ENCODE data around the gene ZDHHC19.

The ZDHHC19 gene

DNA sequence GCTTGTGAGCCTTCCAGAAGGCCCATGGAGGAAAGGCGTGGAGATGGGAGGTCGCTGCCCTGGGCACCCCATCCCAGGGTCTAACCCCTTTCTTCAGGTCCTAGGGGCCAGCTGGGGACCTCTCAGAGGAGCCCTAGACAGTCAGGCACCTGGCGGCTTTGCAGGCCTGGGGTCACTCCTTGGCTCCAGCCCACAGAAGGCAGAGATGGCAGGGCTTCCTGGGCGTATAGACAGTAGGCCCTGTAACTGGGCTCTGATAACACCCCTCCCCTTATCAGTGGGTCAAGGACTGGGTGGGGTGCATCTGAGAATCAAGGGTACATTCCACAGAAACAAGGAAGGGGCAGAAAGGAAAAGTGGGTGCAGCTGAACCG is 16.7 kb downstream of the ZDHHC19 start:
- TF ChIP-seq, protein P1, sequence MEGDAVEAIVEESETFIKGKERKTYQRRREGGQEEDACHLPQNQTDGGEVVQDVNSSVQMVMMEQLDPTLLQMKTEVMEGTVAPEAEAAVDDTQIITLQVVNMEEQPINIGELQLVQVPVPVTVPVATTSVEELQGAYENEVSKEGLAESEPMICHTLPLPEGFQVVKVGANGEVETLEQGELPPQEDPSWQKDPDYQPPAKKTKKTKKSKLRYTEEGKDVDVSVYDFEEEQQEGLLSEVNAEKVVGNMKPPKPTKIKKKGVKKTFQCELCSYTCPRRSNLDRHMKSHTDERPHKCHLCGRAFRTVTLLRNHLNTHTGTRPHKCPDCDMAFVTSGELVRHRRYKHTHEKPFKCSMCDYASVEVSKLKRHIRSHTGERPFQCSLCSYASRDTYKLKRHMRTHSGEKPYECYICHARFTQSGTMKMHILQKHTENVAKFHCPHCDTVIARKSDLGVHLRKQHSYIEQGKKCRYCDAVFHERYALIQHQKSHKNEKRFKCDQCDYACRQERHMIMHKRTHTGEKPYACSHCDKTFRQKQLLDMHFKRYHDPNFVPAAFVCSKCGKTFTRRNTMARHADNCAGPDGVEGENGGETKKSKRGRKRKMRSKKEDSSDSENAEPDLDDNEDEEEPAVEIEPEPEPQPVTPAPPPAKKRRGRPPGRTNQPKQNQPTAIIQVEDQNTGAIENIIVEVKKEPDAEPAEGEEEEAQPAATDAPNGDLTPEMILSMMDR (IDR thresholded peaks at IDR 0.05): no peak

DNA sequence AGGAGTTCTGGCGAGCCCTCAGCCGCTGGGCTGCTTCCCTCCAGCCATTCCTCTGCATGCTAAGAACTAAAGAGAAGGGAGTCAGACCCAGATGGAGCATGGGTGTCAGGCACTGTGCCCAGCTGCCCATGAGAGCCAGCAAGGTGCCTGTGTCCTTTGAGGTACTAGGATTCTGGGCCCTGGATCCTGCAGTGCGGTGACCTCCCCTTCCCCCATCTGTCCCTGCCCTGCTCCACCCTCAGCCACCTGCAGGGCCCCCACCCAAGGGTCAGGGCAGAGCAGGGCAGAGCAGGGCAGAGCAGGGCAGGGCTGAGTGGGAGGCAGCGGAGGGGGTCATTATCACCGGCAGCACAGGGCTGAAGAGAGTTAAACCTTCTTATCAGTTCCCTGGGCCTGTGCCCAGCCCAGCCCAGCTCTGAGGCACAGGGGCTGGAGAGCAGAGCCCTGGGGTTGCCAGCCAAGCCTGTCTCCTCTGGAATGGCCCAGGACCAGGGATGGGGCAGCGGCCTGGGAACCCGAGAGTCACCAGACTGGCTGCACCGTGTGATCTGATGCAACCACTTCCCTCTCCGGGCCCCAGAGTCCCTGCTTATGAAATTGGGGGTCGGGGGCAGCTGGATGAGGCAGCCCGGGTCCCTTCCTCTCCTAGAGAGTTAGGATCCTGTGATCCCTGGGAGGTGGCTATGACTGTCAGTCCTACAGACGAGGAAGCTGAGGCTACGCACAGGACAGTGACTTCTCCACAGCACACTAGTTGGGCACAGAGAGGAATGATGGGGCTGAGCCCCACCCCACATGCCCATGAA is 17.3 kb downstream of the ZDHHC19 start:
- Histone ChIP-seq H3K36me3 (no peaks in the 10 kb centered on the region), H3K4me3 (no peak overlapping the region), H3K4me1 (no peaks in the 10 kb centered on the region), H3K27ac (no peak overlapping the region), H3K27me3 (no peaks in the 10 kb centered on the region), H3K9me3 (no peaks in the 10 kb centered on the region)
- DNase-seq: peak; percentile 51 to 74
- TF ChIP-seq, protein P1 (IDR thresholded peaks at IDR 0.05): no peak
- intact Hi-C loops (cut with DNase I; ENCODE audit: low total_unique reads): no loop called here

More for the DNA sequence above, 16.7 kb downstream of the ZDHHC19 start:
- no peaks in the 10 kb centered on the region for H3K36me3 ChIP-seq
- H3K9me3 ChIP-seq: no peaks in the 10 kb centered on the region
- no peaks in the 10 kb centered on the region for H3K27me3 ChIP-seq
- H3K27ac ChIP-seq: no peak overlapping the region
- DNase-seq: no peak
- no peak overlapping the region for H3K4me3 ChIP-seq
- intact Hi-C loops (cut with DNase I; ENCODE audit: low total_unique reads): no loop called here
- H3K4me1 ChIP-seq: no peaks in the 10 kb centered on the region

DNA sequence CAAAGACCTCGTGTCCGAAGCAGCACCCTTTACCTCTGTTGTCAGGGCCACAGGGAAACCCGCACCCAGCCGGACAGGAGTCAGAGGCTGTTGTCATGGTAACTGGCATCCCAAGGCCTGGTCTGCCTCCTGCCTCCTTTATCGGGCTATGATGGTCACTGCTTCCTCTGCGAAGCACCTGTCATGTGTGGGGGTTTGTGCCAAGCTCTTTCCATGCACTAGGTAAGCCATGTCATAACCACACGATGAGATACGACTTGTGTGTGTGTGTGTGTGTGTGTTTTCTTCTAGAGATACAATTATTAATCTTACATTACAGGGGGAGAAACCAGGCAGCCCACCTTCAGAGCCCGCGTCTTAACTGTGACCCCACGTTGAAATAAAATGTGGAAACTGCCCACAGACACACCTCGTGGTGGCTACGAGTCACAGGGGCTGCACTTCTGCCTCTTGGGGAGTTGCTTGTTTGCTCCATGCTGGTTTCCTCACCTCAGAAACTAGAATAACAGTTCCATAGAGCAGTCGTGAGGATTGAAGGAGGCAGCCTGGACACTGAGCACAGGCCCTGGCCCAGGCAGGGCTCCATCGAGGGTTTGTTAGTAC is 18.0 kb downstream of the ZDHHC19 start:
- no peaks in the 10 kb centered on the region for H3K9me3 ChIP-seq
- no peak overlapping the region for H3K27ac ChIP-seq
- DNase-seq: no peak
- H3K4me1 ChIP-seq: no peaks in the 10 kb centered on the region
- intact Hi-C loops (cut with DNase I; ENCODE audit: low total_unique reads): no loop called here
- no peak overlapping the region for H3K4me3 ChIP-seq
- no peaks in the 10 kb centered on the region for H3K27me3 ChIP-seq
- TF ChIP-seq, protein P1 (IDR thresholded peaks at IDR 0.05): no peak
- no peaks in the 10 kb centered on the region for H3K36me3 ChIP-seq

DNA sequence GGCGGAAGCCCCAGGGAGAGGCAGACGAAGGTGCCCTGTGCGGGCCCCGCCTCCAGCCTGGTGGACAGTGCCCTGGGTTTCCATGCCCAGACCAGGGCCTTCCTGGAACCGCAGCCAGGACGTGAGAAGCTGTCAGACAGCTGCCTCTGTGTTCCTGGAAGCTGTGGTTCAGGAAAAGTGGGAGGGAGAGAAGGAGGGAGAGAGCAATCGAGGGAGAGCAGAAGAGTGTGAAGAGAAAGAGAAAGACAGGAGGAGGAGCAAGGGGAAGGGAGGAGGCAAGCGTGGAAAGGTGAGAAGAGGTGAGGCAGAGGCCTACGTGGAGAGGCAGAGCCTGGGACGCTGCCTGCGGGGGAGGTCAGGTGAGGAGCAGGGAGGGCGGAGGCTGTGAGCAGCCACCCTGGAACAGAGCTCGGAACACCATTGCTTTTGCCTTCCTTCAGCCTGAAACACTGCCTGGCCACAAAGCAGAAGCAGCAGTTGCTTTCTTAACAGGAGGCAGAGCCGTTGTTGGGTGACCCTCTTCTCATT is 18.6 kb downstream of the ZDHHC19 start:
- no peak overlapping the region for H3K27ac ChIP-seq
- no peaks in the 10 kb centered on the region for H3K4me1 ChIP-seq
- no peaks in the 10 kb centered on the region for H3K27me3 ChIP-seq
- no peak overlapping the region for H3K4me3 ChIP-seq
- no peak for DNase-seq
- intact Hi-C loops (cut with DNase I; ENCODE audit: low total_unique reads): no loop called here
- H3K36me3 ChIP-seq: no peaks in the 10 kb centered on the region
- TF ChIP-seq, protein P1 (IDR thresholded peaks at IDR 0.05): no peak
- no peaks in the 10 kb centered on the region for H3K9me3 ChIP-seq

DNA sequence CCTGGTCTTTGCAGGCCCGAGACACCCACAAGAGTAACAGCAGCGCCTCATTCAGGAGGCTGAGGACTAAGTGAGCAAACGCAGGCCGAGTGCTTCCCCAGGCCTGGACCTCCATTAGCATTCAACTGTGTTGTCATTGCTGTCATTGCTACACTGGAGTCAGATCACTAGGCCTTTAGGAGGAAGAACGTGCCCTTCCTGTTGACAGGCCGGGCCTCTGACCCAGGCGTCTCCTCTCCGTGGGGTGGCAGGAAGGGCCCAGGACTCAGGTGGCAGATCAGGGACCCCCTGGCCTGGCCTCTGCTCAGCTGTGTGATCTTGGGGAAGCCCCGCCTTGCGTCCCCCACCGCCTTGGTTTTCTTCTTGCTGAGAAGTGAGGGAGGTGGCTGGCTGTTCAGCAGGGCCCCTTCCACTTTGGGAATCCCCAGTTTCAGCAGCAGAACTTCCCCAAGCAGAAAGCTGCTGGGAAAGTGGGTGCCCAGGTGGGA is 19.1 kb downstream of the ZDHHC19 start:
- H3K36me3 ChIP-seq: no peaks in the 10 kb centered on the region
- no peak overlapping the region for H3K4me3 ChIP-seq
- TF ChIP-seq, protein P1 (IDR thresholded peaks at IDR 0.05): no peak
- H3K4me1 ChIP-seq: no peaks in the 10 kb centered on the region
- no peak overlapping the region for H3K27ac ChIP-seq
- H3K9me3 ChIP-seq: no peaks in the 10 kb centered on the region
- intact Hi-C loops (cut with DNase I; ENCODE audit: low total_unique reads): no loop called here
- H3K27me3 ChIP-seq: no peaks in the 10 kb centered on the region
- no peak for DNase-seq

Data from tibial artery (tissue), 4 donors.